Measurements from ENCODE around the gene FSTL4.

DNA sequence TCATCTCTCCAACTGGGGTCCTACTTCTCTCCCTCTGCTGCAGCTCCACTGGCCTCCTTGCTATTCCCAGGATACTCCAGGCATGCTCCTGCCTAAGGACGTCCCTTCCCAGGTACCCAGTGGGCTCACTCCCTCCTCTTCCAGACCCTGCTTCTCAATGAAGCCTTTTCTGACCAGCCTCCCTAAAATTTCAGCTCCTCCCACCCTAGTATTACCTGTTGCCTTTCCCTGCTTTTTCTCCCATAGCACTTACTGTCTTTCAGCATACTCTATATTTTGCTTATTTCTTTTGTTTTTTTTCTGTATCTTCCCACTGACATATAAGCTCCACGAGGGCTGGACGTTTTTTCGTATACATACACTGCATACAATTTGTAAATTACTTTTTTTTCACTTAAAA, 26.1 kb upstream of the FSTL4 start:
- no peak for TF ChIP-seq MXI1 (IDR thresholded peaks at IDR 0.05; ENCODE audit: borderline replicate concordance, low read depth, low read length)
- TF ChIP-seq ZNF589 (CRISPR knock-in tag; conservative IDR thresholded peaks at IDR 0.05) = no peak
- TF ChIP-seq, protein P1, sequence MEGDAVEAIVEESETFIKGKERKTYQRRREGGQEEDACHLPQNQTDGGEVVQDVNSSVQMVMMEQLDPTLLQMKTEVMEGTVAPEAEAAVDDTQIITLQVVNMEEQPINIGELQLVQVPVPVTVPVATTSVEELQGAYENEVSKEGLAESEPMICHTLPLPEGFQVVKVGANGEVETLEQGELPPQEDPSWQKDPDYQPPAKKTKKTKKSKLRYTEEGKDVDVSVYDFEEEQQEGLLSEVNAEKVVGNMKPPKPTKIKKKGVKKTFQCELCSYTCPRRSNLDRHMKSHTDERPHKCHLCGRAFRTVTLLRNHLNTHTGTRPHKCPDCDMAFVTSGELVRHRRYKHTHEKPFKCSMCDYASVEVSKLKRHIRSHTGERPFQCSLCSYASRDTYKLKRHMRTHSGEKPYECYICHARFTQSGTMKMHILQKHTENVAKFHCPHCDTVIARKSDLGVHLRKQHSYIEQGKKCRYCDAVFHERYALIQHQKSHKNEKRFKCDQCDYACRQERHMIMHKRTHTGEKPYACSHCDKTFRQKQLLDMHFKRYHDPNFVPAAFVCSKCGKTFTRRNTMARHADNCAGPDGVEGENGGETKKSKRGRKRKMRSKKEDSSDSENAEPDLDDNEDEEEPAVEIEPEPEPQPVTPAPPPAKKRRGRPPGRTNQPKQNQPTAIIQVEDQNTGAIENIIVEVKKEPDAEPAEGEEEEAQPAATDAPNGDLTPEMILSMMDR (CRISPR knock-in tag; IDR thresholded peaks at IDR 0.05) = no peak
- no peak for TF ChIP-seq ZSCAN30 (CRISPR knock-in tag; IDR thresholded peaks at IDR 0.05)
- no peak for TF ChIP-seq ZNF274 (CRISPR knock-in tag; IDR thresholded peaks at IDR 0.05)
- TF ChIP-seq, protein P2, sequence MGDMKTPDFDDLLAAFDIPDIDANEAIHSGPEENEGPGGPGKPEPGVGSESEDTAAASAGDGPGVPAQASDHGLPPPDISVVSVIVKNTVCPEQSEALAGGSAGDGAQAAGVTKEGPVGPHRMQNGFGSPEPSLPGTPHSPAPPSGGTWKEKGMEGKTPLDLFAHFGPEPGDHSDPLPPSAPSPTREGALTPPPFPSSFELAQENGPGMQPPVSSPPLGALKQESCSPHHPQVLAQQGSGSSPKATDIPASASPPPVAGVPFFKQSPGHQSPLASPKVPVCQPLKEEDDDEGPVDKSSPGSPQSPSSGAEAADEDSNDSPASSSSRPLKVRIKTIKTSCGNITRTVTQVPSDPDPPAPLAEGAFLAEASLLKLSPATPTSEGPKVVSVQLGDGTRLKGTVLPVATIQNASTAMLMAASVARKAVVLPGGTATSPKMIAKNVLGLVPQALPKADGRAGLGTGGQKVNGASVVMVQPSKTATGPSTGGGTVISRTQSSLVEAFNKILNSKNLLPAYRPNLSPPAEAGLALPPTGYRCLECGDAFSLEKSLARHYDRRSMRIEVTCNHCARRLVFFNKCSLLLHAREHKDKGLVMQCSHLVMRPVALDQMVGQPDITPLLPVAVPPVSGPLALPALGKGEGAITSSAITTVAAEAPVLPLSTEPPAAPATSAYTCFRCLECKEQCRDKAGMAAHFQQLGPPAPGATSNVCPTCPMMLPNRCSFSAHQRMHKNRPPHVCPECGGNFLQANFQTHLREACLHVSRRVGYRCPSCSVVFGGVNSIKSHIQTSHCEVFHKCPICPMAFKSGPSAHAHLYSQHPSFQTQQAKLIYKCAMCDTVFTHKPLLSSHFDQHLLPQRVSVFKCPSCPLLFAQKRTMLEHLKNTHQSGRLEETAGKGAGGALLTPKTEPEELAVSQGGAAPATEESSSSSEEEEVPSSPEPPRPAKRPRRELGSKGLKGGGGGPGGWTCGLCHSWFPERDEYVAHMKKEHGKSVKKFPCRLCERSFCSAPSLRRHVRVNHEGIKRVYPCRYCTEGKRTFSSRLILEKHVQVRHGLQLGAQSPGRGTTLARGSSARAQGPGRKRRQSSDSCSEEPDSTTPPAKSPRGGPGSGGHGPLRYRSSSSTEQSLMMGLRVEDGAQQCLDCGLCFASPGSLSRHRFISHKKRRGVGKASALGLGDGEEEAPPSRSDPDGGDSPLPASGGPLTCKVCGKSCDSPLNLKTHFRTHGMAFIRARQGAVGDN (CRISPR knock-in tag; IDR thresholded peaks at IDR 0.05) = no peak
- TF ChIP-seq ELF4 (CRISPR knock-in tag; IDR thresholded peaks at IDR 0.05; ENCODE audit: borderline replicate concordance) = no peak
- TF ChIP-seq, protein P3, sequence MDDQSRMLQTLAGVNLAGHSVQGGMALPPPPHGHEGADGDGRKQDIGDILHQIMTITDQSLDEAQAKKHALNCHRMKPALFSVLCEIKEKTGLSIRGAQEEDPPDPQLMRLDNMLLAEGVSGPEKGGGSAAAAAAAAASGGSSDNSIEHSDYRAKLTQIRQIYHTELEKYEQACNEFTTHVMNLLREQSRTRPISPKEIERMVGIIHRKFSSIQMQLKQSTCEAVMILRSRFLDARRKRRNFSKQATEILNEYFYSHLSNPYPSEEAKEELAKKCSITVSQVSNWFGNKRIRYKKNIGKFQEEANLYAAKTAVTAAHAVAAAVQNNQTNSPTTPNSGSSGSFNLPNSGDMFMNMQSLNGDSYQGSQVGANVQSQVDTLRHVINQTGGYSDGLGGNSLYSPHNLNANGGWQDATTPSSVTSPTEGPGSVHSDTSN (CRISPR knock-in tag; IDR thresholded peaks at IDR 0.05; ENCODE audit: borderline replicate concordance) = no peak
- no peak for TF ChIP-seq SMARCE1 (IDR thresholded peaks at IDR 0.05; ENCODE audit: borderline replicate concordance)
- TF ChIP-seq, protein P4, sequence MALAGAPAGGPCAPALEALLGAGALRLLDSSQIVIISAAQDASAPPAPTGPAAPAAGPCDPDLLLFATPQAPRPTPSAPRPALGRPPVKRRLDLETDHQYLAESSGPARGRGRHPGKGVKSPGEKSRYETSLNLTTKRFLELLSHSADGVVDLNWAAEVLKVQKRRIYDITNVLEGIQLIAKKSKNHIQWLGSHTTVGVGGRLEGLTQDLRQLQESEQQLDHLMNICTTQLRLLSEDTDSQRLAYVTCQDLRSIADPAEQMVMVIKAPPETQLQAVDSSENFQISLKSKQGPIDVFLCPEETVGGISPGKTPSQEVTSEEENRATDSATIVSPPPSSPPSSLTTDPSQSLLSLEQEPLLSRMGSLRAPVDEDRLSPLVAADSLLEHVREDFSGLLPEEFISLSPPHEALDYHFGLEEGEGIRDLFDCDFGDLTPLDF (CRISPR knock-in tag; IDR thresholded peaks at IDR 0.05) = no peak
- TF ChIP-seq ZNF546 (CRISPR knock-in tag; conservative IDR thresholded peaks at IDR 0.05) = no peak
- TF ChIP-seq SP2 (CRISPR knock-in tag; IDR thresholded peaks at IDR 0.05) = no peak
- TF ChIP-seq HNRNPLL (IDR thresholded peaks at IDR 0.05; ENCODE audit: low read depth, low read length, poor library complexity, severe bottlenecking) = no peak
- TF ChIP-seq, protein P5, sequence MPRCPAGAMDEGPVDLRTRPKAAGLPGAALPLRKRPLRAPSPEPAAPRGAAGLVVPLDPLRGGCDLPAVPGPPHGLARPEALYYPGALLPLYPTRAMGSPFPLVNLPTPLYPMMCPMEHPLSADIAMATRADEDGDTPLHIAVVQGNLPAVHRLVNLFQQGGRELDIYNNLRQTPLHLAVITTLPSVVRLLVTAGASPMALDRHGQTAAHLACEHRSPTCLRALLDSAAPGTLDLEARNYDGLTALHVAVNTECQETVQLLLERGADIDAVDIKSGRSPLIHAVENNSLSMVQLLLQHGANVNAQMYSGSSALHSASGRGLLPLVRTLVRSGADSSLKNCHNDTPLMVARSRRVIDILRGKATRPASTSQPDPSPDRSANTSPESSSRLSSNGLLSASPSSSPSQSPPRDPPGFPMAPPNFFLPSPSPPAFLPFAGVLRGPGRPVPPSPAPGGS (CRISPR knock-in tag; IDR thresholded peaks at IDR 0.05) = no peak

Measured in HepG2 (cell line).